Adrenal gland (tissue), 5 donors: ENCODE results near the gene PCLO.

ENCODE experiments used
- POLR2A ChIP-seq, 2 donors: fragments of 450-650 bp; IDR thresholded peaks; one replicate each; pipeline ENCODE4 v1.6.1; 2017; ENCODE audit warnings: antibody characterized with exemption in 2 of 2, mild to moderate bottlenecking in 2 of 2, moderate library complexity in 1 of 2
- TF ChIP-seq, protein P1 (sequence below), 6 experiments: fragments of 450-650 bp in 4 of 6; fragments of 200-600 bp in 2 of 6; sonication (generic) in 1 of 6; IDR thresholded peaks; 1 replicate in 5 of 6; 2 replicates in 1 of 6; pipeline versions ENCODE4 v1.5.1 to v1.8.0; 2016 to 2021; ENCODE audit warnings: antibody characterized with exemption in 6 of 6, mild to moderate bottlenecking in 2 of 6, moderate library complexity in 1 of 6
- donor health status: DM: no; HTN: no; CAD: no.

DNA sequence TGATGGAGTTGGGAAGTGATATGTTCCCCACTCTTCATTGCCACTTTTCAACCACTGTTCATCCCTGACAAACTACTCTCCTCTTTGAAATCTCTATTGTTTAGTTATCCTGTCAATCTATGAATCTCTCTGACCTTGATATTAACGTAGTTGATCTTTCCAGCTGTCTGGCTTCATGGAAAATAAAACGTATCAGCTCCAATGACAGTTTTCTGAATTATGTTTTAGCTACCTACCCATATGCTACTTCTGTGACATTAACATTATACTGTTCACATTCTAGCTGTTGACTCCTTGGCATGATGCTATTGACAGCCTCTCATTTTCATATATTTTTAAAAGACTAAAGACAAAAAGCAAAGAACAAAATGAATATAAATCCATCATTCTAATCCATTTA, 53.3 kb downstream of the PCLO start:
- no peak for TF ChIP-seq POLR2A (IDR thresholded peaks at IDR 0.05)
- TF ChIP-seq, protein P1, sequence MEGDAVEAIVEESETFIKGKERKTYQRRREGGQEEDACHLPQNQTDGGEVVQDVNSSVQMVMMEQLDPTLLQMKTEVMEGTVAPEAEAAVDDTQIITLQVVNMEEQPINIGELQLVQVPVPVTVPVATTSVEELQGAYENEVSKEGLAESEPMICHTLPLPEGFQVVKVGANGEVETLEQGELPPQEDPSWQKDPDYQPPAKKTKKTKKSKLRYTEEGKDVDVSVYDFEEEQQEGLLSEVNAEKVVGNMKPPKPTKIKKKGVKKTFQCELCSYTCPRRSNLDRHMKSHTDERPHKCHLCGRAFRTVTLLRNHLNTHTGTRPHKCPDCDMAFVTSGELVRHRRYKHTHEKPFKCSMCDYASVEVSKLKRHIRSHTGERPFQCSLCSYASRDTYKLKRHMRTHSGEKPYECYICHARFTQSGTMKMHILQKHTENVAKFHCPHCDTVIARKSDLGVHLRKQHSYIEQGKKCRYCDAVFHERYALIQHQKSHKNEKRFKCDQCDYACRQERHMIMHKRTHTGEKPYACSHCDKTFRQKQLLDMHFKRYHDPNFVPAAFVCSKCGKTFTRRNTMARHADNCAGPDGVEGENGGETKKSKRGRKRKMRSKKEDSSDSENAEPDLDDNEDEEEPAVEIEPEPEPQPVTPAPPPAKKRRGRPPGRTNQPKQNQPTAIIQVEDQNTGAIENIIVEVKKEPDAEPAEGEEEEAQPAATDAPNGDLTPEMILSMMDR (IDR thresholded peaks at IDR 0.05), result no peak
